ENCODE measurements around the gene ACTC1.

The ACTC1 gene

DNA sequence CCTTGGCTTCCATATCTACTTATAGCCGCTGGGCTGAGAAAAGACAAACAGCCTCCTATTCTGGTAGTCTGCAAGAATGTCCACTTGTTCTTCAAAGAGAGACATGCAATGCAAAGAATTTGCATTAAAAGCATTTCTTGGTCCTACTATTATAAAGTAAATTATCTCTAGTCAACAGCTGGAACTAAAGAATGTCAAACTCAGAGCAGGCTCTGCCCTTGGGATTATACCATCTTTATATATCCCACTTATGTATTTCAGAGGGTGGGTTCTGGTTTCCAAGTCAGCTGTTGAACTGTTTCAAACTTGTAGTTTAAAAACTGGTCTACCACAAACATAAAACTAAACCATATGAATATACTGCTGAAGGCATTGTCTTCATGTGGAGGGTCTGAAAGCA, 7.0 kb upstream of the ACTC1 start:
- DNase-seq (ENCODE audit: extremely low read depth in 1 of 2, low read depth in 1 of 2), result no peak

DNA sequence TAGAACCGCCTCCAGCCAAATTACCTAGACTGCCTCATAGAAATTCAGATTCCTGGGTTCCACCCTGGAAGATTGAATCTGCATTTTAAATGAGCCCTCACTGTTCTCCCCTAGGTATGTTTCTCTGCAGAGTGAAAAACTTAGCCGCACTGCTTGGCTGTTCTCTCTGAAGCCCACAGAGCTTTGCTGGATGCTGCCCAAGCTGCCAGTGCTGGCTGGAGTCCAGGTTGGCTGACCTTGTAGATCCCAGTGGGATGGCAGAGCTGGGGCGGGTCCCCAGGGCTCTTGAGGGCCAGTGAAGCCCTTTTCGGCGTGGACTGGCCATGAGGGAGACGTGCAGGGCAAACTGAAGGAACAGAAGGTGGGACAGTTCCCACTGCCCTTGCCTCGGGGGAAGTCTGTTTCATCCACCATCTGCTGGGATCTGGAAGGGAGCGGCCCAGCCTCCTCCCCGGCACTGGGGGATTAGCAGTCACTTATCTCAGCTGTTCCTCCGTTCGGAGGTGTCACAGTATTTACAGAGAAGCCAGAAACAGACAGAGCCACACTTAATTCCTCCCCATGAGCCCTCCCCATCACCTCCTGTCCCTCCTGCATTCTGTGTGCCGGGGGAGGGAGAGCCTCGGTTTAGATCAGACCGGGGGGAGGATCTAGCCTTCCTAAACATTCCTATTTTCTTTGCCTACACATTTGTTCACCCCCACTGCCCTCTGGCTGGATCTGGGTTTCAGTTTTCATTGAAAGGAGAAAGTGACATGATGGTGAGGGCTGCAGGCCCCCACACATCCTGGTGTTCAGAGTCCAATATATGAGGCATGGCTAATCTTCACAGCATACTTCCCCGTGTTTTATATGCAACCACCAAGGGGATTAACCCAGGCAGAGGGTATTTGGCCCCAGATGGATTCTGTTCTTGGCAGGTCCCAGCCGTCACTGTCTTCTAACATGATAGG, 4.1 kb upstream of the ACTC1 start:
- no peak for DNase-seq (ENCODE audit: extremely low read depth in 1 of 2, low read depth in 1 of 2)

DNA sequence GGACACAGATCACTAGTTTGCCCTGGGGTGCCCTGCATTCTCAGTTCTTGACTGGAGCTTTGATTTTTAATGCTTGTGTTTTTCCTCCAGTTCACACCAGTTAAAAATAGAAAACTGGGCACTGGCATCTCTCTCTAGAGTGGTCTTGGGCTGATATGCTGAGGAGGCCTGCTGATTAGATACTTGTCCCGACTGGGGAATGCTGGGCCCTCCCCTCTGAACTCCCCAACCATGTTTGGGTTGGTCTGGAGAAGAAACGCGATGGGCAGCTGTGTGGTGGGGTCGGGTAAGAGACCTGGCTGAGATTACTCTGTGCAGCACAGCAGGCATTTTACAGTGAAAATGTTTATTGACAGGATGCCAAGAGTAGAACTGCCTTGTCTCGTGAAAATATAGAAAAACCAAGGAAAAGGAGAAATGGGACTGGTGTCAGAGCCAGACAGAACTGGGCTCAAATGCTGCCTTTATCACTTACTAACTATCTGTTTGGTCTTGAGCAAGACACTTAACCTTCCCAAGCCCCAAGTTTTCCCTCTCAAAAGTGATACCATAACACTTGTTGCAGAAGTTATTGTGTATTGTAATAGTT, 1.6 kb upstream of the ACTC1 start:
- DNase-seq (ENCODE audit: extremely low read depth in 1 of 2, low read depth in 1 of 2), result no peak

DNA sequence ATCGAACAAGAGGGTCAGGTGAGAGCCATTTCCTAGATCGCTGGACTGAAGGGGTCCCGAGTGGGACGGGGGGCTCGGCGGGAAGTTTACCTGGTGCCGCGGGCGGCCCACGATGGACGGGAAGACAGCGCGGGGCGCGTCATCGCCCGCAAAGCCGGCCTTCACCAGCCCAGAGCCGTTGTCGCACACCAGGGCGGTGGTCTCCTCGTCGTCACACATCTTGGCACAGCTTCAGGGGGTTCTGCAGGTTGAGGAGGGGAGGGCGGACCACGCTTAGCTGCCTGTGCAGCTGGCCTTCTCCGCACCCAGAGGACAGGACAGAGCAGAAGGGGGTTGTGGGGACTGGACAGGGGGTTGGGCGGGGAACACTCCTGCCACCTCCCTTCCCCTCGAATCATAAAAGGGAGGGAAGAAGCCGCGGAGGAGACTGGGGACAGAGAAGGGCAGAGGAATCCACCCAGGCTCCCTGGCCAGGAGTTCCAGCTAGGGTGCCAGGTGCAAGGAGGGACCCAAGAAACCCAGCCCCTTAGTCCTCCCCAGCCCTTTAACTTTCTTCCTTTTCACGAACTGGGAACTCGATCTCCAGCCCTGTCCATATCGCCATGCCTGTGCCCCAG, 651 bp downstream of the ACTC1 start:
- no peak for DNase-seq (ENCODE audit: extremely low read depth in 1 of 2, low read depth in 1 of 2)

DNA sequence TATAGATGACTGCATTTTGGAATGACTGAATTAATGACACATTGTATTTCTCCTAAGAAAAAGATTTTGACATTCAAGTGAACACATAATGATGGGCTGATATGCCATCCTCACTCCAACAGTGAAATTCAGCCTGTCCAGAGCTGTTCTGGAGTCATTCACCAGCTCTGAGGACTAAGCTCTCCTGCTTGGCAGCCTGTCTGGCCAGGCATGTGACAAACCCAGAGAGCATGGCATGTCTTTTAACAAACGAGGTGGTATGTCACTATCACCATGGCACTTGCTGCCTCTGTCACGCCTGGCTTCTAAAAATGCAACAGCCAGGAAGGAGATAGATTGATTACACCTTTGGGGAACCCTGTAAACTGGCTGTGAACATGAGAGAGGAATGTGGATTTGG, 1.4 kb downstream of the ACTC1 start:
- no peak for DNase-seq (ENCODE audit: extremely low read depth in 1 of 2, low read depth in 1 of 2)

DNA sequence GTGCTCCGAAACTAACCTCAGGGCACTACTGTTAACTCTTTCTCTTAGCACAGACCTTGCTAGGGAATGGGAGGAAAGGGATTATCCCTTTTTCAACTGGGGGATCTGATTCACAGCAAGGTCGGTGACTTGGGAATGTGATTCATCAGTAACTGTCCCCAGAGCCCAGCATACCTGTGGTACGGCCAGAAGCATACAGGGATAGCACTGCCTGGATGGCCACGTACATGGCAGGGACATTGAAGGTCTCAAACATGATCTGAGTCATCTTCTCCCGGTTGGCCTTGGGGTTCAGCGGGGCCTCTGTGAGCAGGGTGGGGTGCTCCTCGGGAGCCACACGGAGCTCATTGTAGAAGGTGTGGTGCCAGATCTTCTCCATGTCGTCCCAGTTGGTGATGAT, 2.3 kb downstream of the ACTC1 start:
- no peak for DNase-seq (ENCODE audit: extremely low read depth in 1 of 2, low read depth in 1 of 2)

DNA sequence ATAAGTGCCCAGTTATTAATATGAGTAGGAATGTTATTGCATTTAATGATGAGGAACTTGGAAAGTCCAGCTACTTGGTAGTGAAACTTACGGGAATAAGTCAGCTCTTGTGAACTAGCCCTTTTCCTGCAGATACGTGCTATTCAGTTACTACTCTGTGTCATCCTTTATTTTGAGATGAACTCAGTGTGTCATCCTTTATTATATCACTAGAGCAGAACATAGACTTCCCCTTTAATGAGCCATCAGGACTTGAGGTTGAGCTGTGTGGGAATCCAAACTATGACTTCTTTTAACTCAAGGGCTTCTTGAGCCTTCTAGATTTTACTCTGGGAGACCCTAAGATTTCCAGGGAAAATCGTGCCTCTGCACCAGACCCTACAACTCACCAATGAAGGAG, 3.6 kb downstream of the ACTC1 start:
- no peak for DNase-seq (ENCODE audit: extremely low read depth in 1 of 2, low read depth in 1 of 2)

DNA sequence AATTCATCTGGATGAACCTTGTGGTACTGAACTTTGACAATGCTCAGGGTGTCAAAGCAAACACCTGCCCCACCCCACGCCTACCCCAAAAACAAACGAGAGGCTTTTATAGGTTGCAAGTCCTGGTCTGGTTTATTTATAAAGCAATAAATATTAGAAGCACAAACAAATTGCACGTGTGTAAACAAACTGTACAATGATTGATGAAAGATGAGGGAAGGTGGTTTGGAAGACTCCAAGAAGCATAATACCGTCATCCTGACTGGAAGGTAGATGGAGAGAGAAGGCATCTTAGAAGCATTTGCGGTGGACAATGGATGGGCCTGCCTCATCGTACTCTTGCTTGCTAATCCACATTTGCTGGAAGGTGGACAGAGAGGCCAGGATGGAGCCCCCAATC, 5.2 kb downstream of the ACTC1 start:
- DNase-seq (ENCODE audit: extremely low read depth in 1 of 2, low read depth in 1 of 2), result no peak

DNA sequence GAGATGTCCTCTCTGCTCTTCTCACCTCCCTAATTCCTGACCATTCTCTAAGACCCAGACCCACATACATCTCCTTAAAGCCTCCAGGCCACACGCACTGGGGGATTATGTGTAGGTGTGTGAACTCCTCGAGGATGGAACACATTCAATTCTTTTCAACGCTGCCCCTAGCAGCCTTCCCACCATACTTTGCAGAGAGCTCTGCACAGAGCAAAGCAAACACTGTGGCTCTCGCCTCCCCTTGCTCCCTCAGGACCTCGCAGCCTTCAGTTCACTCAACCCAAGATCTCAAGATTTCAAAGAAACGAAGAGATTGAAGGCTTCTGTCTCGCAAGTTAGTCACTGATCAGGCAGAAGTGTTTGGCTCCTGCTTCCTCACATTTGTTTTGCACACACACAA, 6.0 kb downstream of the ACTC1 start:
- no peak for DNase-seq (ENCODE audit: extremely low read depth in 1 of 2, low read depth in 1 of 2)

DNA sequence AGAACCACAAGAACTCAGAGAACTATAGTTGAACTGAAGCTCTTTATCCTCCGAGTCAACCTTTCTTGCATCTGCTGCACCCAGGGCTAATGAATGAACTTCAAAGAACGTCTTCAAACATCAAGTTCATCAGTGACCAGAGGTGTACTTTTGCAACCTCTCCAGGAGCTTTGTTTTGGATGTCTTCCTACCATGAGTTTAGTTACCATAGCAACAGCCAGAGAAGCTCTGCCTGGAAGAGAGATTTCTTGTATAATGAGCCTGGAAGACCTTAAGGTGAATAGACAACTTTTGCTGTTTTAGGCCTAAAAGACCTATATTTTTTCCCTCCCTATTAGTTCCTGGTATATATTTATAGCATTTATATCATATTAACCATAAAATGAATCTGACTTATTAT, 9.1 kb downstream of the ACTC1 start:
- DNase-seq (ENCODE audit: extremely low read depth in 1 of 2, low read depth in 1 of 2), result no peak

DNA sequence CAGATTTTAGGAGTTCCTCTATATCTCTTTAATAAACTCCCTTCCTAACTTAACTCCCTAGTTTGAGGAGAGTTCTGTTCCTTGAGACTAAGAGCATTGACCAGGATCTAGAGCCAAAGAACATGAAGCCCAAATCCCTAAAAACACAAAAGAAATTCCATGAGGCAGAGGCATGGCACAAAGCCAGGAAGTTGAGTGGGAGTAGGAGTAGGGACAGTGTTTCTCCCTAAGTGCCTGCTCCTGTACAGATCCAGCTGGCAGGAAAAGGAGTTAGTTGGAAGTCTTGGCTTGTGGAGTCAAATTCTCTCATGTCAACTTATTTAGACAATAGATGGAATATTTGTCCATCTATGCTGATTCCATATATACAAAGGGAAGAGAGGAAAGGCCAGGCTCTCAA, 11.4 kb downstream of the ACTC1 start:
- DNase-seq (ENCODE audit: extremely low read depth in 1 of 2, low read depth in 1 of 2), result no peak

DNA sequence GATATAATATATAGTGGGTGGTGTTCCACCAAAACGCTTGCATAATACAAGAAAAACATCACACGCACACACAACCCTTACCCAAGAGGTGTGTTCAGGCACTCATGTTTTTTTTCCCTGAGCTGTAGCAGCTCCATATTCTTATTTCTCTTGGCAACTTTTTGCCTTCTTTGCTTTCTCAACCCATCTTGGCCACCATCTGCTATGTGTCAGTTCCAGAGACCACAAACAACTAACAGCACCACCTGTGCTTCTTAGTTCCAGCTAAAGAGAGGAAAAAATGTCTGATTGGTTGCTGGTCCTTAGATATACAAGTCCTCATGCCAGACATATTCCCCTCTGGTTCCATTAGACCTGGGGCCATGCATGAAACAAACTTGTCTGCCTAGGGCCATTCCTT, 11.9 kb downstream of the ACTC1 start:
- DNase-seq (ENCODE audit: extremely low read depth in 1 of 2, low read depth in 1 of 2), result no peak

DNA sequence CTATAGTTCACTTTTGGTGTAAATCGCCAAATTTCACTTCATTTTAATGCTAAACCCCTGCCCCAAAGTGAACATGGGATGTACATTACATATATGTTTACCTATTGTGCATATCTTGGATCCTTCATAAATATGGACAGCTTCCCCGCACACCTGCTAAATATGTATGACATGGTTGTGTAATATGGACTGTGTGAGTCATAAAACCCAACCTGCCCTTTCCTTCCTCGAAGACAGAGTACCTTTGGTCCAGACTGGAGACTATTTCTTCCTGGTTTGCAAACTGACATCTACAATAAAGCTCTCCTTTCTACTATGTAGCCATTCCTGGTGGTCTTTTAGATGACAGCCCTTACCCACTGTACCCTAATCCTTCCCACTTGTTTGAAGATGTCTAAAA, 12.4 kb downstream of the ACTC1 start:
- DNase-seq (ENCODE audit: extremely low read depth in 1 of 2, low read depth in 1 of 2), result no peak

DNA sequence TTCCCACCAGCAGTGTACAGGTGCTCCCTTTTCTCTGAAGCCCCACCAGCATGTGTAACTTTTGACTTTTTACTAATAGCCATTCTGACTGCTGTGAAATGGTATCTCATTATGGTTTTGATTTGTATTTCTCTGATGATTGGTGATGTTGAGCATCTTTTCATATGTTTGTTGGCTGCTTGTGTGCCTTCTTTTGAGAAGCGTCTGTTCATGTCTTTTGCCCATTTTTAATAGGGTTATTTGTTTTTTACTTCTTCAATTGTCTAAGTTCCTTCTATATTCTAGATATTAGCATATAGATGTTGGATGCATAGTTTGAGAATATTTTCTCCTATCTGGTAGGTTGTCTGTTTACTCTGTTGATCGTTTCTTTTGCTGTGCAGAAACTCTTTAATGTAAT, 14.6 kb downstream of the ACTC1 start:
- DNase-seq (ENCODE audit: extremely low read depth in 1 of 2, low read depth in 1 of 2), result no peak

DNA sequence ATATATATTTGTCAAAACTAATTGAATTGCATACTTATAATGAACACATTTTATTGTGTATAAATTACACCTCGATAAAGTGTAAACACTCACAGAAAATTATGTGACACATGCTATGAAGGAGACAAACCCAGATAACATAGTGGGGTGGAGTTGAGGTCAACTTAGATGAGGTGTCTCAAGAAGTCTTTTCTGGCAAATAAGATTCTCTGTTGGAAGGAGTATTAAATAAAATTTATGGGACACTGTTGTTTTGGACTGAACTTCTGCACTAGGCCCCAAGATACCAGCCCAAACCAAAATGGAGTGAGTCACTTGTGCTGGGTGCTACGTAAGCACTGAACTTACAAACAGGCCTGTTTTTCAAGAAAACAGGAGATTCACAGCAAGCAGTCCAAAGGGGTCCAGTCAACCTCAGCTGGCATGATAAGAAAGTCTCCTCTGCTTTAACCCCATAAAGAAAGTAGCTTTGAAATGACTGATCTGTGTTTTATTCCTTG, 18.7 kb downstream of the ACTC1 start:
- no peak for DNase-seq (ENCODE audit: extremely low read depth in 1 of 2, low read depth in 1 of 2)

DNA sequence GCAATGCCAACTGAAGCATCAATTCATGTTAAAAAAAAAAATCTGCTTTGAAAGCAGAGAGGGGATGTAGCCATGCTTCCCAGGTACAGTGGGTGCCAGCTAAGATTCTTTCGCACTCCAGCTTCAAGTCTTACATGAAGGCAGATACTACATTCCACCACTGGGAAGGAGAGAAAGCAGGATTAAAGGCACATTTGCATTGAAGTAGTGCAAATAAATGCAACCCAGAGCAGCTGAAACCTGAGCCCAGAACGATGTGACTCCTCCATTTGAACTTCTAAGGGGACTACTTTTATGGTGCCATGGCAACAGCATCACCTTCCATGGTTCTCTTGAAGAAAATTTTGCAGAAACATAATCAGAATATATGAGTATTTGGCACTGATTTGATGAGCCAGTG, 21.4 kb downstream of the ACTC1 start:
- no peak for DNase-seq (ENCODE audit: extremely low read depth in 1 of 2, low read depth in 1 of 2)

DNA sequence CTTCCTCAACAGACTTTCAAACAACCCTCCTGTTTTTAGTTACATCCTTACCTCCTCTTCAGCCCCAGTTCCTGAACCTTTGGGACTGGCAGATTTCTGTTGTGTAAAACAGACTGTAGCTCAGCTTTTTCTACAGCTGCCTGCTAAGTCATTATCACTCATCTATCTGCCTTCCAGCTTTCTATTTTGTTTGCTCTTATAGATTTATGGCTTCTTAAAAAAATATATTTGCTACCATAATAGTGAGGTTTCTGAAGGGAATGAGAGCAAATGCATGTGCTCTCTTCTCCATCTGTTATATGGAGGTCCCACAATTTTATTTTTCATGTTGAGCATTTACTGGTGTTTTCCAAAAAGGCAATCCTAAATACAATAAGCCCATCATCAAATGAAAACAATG, 22.3 kb downstream of the ACTC1 start:
- DNase-seq (ENCODE audit: extremely low read depth in 1 of 2, low read depth in 1 of 2), result no peak

DNA sequence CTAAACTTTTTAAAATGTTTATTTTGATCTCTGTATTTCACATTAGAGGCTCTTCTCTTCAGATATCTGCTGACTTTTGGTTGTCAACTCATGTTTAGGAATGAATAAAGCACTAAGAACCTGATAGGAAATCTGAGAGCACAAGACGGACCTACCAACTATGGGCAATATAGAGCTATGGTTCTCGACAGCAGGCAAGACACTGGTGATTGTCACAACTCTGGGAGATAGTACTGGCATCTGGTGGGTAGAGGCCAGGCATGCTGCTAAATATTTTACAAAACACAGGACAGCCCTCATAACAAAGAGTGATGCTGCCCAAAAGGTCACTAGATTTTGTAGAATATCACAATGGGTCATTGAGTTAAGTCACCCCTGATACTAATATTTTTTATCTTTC, 23.0 kb downstream of the ACTC1 start:
- no peak for DNase-seq (ENCODE audit: extremely low read depth in 1 of 2, low read depth in 1 of 2)

DNA sequence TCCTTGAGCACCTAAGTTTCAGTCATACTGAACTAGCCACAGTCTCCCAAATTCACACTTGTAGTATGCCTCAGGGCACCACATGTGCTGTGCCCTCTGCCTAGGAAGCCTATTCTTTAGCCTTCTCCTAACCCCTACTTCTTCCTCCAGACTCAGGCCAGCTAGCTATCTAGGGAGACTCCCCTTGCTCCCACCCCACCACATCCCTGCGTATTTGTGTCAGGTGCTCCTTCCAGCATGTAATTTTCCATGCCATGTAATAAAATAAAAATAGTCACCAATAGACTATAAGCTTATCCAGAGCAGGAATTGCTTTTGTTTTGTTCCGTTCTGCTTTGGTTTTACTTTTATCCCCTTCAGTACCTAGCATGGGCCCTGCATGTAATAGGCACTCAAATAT, 25.6 kb downstream of the ACTC1 start:
- DNase-seq (ENCODE audit: extremely low read depth in 1 of 2, low read depth in 1 of 2), result no peak

DNA sequence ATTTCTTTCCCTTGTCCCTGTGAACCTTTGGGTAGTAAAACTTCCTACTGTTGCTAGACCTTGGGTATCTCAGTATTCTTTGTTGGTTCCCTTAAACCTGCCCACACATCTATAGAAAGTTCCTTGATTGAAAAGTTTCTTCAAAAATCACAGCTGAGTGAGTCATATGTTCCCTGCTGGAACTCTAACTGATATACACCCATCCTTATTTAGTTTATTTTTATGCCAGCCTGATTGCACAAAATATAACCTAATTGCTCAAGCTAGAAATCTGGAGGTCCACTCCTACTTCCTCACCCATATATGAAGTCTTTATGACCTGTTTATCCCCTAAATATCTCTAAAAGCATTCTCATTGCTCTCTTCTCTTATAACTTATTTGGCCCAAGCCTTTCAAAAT, 26.8 kb downstream of the ACTC1 start:
- DNase-seq (ENCODE audit: extremely low read depth in 1 of 2, low read depth in 1 of 2), result no peak

DNA sequence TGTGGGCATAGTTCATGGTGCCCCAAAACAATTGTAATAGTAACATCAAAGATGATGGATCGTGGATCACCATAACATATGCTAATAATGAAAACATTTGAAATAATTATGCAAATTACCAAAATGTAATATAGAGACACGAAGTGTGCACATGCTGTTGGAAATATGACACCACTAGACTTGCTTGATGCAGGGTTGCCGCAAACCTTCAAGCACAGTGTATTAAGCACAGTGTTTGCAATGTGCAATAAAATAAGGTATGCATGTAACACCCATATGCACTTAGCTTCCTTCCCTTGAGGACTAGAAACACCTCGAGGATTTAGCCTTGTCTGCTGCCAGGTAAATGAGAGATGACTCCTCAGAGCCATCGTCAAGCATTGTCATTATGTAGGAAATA, 29.6 kb downstream of the ACTC1 start:
- DNase-seq (ENCODE audit: extremely low read depth in 1 of 2, low read depth in 1 of 2), result no peak

DNA sequence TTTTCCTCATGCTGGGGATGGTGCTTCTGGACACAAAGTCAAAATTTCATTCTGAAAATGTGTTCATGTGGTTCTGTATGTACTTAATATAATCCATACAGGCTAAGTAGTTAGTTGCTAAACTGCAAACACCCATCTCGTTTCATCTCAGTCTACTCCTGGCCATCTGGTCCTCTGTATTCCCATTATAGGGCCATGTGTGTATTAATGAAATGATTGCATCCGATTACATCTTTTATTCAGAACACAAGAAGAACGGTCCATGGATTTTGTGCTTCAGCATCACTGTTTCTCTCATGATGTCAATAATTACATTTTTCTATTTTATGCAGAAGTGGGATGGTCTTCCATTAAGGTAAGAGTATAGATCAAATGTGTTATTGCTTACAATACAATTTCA, 34.4 kb downstream of the ACTC1 start:
- DNase-seq (ENCODE audit: extremely low read depth in 1 of 2, low read depth in 1 of 2), result no peak
